ENCODE measurements around the gene CTSD. TPM values are rescaled to one million over a fixed set of nuclear protein-coding genes. Genes with fewer than 3 reads are reported as not detected.

Gene CTSD
- total RNA-seq, 6 donors from 2014 or later = 993 to 3,355 (median 2,221) TPM

DNA sequence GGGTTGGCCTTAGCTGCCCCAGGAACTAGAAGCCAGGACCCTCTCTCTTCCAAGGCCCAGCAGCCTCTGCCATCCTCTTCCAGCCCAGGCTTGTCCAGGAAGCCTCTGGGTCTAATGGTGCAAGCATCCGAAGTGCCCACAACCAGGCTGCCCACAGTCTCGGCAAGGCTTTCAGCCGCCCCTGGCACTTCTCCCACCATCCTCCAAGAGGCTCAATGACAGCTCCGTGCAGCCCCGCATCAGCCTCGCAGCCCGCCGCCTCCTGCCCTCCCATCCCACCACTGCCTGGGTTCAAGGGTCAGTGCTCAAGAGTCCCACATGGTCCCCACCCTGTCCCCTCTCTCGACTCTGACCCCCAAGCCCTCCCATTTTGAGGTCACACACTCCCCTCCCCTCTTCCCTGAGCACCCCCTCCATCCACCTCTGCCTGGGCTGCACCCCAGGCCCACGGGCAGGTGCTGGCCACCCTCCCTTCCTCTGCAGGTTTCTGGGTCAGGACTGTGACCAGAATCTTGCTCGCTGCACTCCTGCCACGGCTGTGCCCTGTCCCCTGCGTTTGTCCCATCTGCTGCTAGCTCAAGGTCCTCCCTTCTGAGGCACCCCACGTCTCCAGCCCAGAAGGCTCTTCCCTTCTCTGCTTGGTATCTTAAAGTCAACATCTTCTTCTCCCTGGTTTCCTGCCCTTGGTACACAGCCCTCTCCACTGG is 30.6 kb downstream of the CTSD start:
- Histone ChIP-seq H3K36me3 (no peaks in the 10 kb centered on the region), H3K4me1 (no peaks in the 10 kb centered on the region), H3K9me3 (peaks cover 7 to 18% (median 17%) of the 10 kb centered on the region in 4 donors), H3K27me3 (peaks cover 0 to 5% (median 2%) of the 10 kb centered on the region in 4 donors), H3K27ac (no peak overlapping the region), H3K4me3 (no peak overlapping the region)
- WGBS, 2 donors = 72 to 76% methylated on average over 12 to 14 of the region's 14 CpGs
- TF ChIP-seq EP300 (IDR thresholded peaks at IDR 0.05) (no peak), POLR2A (IDR thresholded peaks at IDR 0.05) (no peak), POLR2AphosphoS5 (IDR thresholded peaks at IDR 0.05) (no peak)
- TF ChIP-seq, protein P1, sequence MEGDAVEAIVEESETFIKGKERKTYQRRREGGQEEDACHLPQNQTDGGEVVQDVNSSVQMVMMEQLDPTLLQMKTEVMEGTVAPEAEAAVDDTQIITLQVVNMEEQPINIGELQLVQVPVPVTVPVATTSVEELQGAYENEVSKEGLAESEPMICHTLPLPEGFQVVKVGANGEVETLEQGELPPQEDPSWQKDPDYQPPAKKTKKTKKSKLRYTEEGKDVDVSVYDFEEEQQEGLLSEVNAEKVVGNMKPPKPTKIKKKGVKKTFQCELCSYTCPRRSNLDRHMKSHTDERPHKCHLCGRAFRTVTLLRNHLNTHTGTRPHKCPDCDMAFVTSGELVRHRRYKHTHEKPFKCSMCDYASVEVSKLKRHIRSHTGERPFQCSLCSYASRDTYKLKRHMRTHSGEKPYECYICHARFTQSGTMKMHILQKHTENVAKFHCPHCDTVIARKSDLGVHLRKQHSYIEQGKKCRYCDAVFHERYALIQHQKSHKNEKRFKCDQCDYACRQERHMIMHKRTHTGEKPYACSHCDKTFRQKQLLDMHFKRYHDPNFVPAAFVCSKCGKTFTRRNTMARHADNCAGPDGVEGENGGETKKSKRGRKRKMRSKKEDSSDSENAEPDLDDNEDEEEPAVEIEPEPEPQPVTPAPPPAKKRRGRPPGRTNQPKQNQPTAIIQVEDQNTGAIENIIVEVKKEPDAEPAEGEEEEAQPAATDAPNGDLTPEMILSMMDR (IDR thresholded peaks at IDR 0.05) = no peak
- DNase-seq (peak in 1 of 2 donors; percentile 67), ATAC-seq (ENCODE audit: low FRiP score in 2 of 2) (no peak)

DNA sequence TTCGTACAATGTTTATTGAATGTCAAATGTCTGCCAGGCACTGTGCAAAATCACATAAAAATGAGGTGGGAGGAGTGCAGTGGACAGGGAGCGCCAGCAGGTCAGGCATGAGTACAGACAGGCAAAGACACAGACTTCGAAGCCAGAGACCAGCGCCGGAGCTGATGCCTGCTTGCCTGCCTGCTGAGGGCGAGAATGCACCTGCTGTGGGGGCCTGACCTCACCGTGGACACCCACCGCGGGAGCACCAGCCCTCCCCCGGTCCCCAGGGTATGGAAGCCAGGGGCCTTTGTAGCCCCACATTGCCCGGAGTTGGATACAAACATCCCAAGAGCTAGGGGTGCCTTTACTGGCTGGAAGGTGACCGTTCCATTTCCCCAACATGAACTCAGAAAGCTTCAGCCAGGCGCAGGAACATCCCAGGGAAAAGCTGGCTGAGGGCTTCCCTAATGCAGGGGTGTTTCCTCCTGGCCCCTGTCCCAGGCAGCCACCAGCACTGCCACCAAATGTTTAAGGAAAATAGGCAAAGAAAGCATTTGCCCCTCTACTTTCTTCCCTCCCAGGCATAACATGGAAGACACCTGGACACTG is 31.2 kb downstream of the CTSD start:
- ATAC-seq (ENCODE audit: low FRiP score in 2 of 2) = no peak
- Histone ChIP-seq H3K27me3 (peaks cover 0 to 5% (median 2%) of the 10 kb centered on the region in 4 donors), H3K4me1 (no peaks in the 10 kb centered on the region), H3K9me3 (peaks cover 7 to 16% (median 14%) of the 10 kb centered on the region in 4 donors), H3K4me3 (no peak overlapping the region), H3K27ac (no peak overlapping the region), H3K36me3 (no peaks in the 10 kb centered on the region)
- DNase-seq = no peak
- 52 to 55% methylated on average over 13 of the region's 13 CpGs for WGBS, 2 donors
- TF ChIP-seq EP300 (IDR thresholded peaks at IDR 0.05) = no peak
- TF ChIP-seq POLR2AphosphoS5 (IDR thresholded peaks at IDR 0.05) = no peak
- TF ChIP-seq, protein P1 (IDR thresholded peaks at IDR 0.05) = no peak
- no peak for TF ChIP-seq POLR2A (IDR thresholded peaks at IDR 0.05)

DNA sequence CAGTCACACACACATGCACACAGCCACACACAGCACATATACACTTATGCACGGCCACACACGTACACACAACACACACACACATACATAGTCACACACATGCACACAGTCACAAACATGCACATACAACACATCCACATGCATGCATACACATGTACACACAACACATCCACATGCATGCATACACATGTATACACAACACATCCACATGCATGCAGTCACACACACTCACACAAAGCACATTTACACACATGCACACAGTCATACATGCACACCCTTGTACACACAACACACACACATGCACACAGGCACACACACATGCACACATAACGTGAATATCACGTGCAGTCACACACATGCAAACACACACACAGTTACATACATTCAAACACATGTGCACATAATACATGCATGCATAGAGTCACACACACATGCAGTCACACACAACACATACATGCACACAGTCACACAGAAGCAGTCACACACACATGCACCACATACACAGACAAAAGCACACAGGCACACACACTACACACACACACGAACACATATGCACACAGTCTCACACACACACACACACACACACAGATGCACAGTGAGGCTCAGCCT is 32.2 kb downstream of the CTSD start:
- Histone ChIP-seq H3K36me3 (no peaks in the 10 kb centered on the region), H3K9me3 (peaks cover 4 to 6% (median 5%) of the 10 kb centered on the region in 4 donors), H3K4me3 (no peak overlapping the region), H3K4me1 (no peaks in the 10 kb centered on the region), H3K27me3 (peaks cover 0 to 5% (median 3%) of the 10 kb centered on the region in 4 donors), H3K27ac (no peak overlapping the region)
- ATAC-seq (ENCODE audit: low FRiP score in 2 of 2) (no peak), DNase-seq (no peak)
- TF ChIP-seq, protein P1 (IDR thresholded peaks at IDR 0.05) = no peak
- TF ChIP-seq POLR2AphosphoS5 (IDR thresholded peaks at IDR 0.05) = no peak
- TF ChIP-seq EP300 (IDR thresholded peaks at IDR 0.05) = no peak
- no peak for TF ChIP-seq POLR2A (IDR thresholded peaks at IDR 0.05)
- WGBS, 2 donors = 84 to 89% methylated on average over 5 of the region's 5 CpGs

DNA sequence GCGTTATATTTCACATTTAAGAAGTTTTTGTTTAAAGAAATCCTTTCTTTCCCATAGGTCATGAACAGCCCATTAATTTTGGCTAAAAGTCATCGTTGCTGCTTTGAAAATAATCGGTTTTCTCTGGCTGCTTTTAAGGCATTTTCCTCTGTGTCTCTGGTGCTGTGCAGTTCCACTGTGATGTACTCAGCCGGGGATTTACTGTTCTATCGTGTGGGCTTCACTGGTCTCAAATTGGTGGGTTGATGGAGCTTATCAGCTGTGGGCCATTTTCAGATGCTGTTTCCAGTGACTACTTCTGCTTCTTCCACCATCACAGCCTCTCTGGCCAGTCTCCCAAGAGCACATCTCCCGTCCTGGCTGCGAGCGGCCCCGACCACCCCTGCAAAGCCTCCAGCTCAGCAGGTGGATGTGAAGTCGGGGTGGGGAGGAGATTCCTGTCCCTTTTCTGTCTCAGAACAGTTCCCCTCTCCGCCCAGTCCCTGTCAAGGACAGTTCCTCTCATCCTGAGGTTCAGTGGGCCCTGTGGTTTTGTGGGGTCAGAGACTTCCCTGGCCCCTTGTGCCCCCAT is 33.6 kb downstream of the CTSD start:
- no peaks in the 10 kb centered on the region for H3K4me1 ChIP-seq
- H3K27me3 ChIP-seq = peaks cover 0 to 5% (median 3%) of the 10 kb centered on the region in 4 donors
- 60 to 63% methylated on average over 9 to 11 of the region's 11 CpGs for WGBS, 2 donors
- DNase-seq (no peak), ATAC-seq (ENCODE audit: low FRiP score in 2 of 2) (no peak)
- TF ChIP-seq POLR2AphosphoS5 (IDR thresholded peaks at IDR 0.05) = no peak
- TF ChIP-seq, protein P1 (IDR thresholded peaks at IDR 0.05) = no peak
- no peak for TF ChIP-seq EP300 (IDR thresholded peaks at IDR 0.05)
- no peak for TF ChIP-seq POLR2A (IDR thresholded peaks at IDR 0.05)
- H3K27ac ChIP-seq = no peak overlapping the region
- H3K9me3 ChIP-seq = no peaks in the 10 kb centered on the region
- H3K36me3 ChIP-seq = no peaks in the 10 kb centered on the region
- H3K4me3 ChIP-seq = no peak overlapping the region
